ENCODE measurements around the gene TMEM178B.
"Not testable (repeated sequence)": the region's sequence is repeated elsewhere in the genome, so short reads cannot be mapped to it uniquely, and the experiment has no call there.

Gene TMEM178B

GRCh38 chr7:141144921-141145629, 71.2 kb downstream of the TMEM178B start:
- no peak for DNase-seq (ENCODE audit: low spot score)

- DNase-seq (ENCODE audit: low spot score), result no peak
Measured at GRCh38 chr7:141145630-141145982, 71.7 kb downstream of the TMEM178B start.

- DNase-seq (ENCODE audit: low spot score), result no peak
Measured at GRCh38 chr7:141147482-141147881, 73.6 kb downstream of the TMEM178B start.

- DNase-seq (ENCODE audit: low spot score), result no peak
Measured at GRCh38 chr7:141150465-141150864, 76.6 kb downstream of the TMEM178B start.

GRCh38 chr7:141151746-141152145, 77.9 kb downstream of the TMEM178B start:
- no peak for DNase-seq (ENCODE audit: low spot score)

- no peak for DNase-seq (ENCODE audit: low spot score)
Measured at GRCh38 chr7:141153231-141153630, 79.4 kb downstream of the TMEM178B start.

- no peak for DNase-seq (ENCODE audit: low spot score)
Measured at GRCh38 chr7:141154131-141154732, 80.4 kb downstream of the TMEM178B start.

GRCh38 chr7:141156407-141156806, 82.5 kb downstream of the TMEM178B start:
- no peak for DNase-seq (ENCODE audit: low spot score)

GRCh38 chr7:141157138-141157765, 83.4 kb downstream of the TMEM178B start:
- DNase-seq (ENCODE audit: low spot score), result no peak

- no peak for DNase-seq (ENCODE audit: low spot score)
Measured at GRCh38 chr7:141158561-141158960, 84.7 kb downstream of the TMEM178B start.

GRCh38 chr7:141160246-141160860, 86.5 kb downstream of the TMEM178B start:
- DNase-seq (ENCODE audit: low spot score), result no peak

GRCh38 chr7:141161550-141162535, 88.0 kb downstream of the TMEM178B start:
- no peak for DNase-seq (ENCODE audit: low spot score)

- no peak for DNase-seq (ENCODE audit: low spot score)
Measured at GRCh38 chr7:141165521-141165920, 91.7 kb downstream of the TMEM178B start.

- DNase-seq (ENCODE audit: low spot score), result no peak
Measured at GRCh38 chr7:141166926-141167325, 93.1 kb downstream of the TMEM178B start.

GRCh38 chr7:141167381-141167964, 93.6 kb downstream of the TMEM178B start:
- no peak for DNase-seq (ENCODE audit: low spot score)

- not testable (repeated sequence) for DNase-seq (ENCODE audit: low spot score)
Measured at GRCh38 chr7:141169157-141169556, 95.3 kb downstream of the TMEM178B start.

- not testable (repeated sequence) for DNase-seq (ENCODE audit: low spot score)
Measured at GRCh38 chr7:141175728-141176127, 101.9 kb downstream of the TMEM178B start.

GRCh38 chr7:141177120-141177519, 103.3 kb downstream of the TMEM178B start:
- not testable (repeated sequence) for DNase-seq (ENCODE audit: low spot score)

- DNase-seq (ENCODE audit: low spot score), result no peak
Measured at GRCh38 chr7:141178486-141179135, 104.7 kb downstream of the TMEM178B start.

- DNase-seq (ENCODE audit: low spot score), result no peak
Measured at GRCh38 chr7:141181812-141182211, 107.9 kb downstream of the TMEM178B start.
